ENCODE results near the gene MN1. TPM values are rescaled to one million over a fixed set of nuclear protein-coding genes. Genes with fewer than 3 reads are reported as not detected.
A peak's percentile ranks its signal among the peaks of the same experiment; 100 is the strongest.

Gene MN1
- total RNA-seq, 1 experiment from 2014 or later = 8.2 TPM

DNA sequence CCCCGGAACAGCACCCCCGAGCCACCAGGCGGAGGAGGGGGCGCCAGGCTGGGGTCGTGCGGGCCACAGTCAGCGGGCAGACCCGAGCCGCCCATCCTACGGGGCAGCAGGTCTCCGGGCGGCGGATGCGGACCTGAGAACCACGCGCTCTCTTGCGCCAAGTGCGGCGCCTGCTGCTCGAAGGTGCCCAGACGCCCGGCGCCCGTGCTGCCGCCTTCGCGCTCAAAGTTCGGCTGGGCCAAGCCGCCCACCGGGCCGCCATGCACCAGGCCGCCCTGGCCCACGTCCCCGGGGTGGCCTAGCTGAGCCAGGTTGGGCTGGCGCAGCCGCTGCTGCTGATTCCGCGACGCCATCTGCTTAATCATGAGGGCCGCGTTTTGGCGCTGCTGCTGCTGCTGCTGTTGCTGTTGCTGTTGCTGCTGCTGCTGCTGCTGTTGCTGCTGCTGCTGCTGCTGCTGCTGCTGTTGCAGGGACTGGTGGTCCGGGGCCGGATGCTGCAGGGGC lies 3.0 kb downstream of the MN1 start:
- Histone ChIP-seq H3F3A (ENCODE audit: insufficient read depth, low read depth) (no peaks in the 10 kb centered on the region), H2AFZ (no peak overlapping the region), H3K9me3 (ENCODE audit: insufficient read depth, low read depth) (no peaks in the 10 kb centered on the region), H3K4me1 (replicated peaks; ENCODE audit: insufficient read depth) (peaks cover 15% of the 10 kb centered on the region; the same call in 1 of the 2 replicates), H3K36me3 (ENCODE audit: low read depth) (no peaks in the 10 kb centered on the region), H3K4me2 (no peak overlapping the region), H3K79me2 (ENCODE audit: low read depth) (peaks cover 13% of the 10 kb centered on the region), H3K4me3 (no peak overlapping the region), H3K27ac (no peak overlapping the region), H3K27me3 (ENCODE audit: insufficient read depth, low read depth) (no peaks in the 10 kb centered on the region), H3K9me2 (ENCODE audit: insufficient read depth) (no peaks in the 10 kb centered on the region), H4K20me1 (ENCODE audit: insufficient read depth) (no peaks in the 10 kb centered on the region)
- CTCF ChIA-PET = no interaction called here
- intact Hi-C loops (cut with micrococcal nuclease; ENCODE audit: unreplicated experiment) = no loop called here
- DNase-seq = no peak
- POLR2A ChIA-PET (ENCODE audit: unreplicated experiment) = no interaction called here
- TF ChIP-seq, protein P1, sequence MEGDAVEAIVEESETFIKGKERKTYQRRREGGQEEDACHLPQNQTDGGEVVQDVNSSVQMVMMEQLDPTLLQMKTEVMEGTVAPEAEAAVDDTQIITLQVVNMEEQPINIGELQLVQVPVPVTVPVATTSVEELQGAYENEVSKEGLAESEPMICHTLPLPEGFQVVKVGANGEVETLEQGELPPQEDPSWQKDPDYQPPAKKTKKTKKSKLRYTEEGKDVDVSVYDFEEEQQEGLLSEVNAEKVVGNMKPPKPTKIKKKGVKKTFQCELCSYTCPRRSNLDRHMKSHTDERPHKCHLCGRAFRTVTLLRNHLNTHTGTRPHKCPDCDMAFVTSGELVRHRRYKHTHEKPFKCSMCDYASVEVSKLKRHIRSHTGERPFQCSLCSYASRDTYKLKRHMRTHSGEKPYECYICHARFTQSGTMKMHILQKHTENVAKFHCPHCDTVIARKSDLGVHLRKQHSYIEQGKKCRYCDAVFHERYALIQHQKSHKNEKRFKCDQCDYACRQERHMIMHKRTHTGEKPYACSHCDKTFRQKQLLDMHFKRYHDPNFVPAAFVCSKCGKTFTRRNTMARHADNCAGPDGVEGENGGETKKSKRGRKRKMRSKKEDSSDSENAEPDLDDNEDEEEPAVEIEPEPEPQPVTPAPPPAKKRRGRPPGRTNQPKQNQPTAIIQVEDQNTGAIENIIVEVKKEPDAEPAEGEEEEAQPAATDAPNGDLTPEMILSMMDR (conservative IDR thresholded peaks at IDR 0.05) = no peak
- no peak for TF ChIP-seq EZH2 (IDR thresholded peaks at IDR 0.05; ENCODE audit: low read depth)
- BruUV-seq (replicated peaks) = no TSS peak

DNA sequence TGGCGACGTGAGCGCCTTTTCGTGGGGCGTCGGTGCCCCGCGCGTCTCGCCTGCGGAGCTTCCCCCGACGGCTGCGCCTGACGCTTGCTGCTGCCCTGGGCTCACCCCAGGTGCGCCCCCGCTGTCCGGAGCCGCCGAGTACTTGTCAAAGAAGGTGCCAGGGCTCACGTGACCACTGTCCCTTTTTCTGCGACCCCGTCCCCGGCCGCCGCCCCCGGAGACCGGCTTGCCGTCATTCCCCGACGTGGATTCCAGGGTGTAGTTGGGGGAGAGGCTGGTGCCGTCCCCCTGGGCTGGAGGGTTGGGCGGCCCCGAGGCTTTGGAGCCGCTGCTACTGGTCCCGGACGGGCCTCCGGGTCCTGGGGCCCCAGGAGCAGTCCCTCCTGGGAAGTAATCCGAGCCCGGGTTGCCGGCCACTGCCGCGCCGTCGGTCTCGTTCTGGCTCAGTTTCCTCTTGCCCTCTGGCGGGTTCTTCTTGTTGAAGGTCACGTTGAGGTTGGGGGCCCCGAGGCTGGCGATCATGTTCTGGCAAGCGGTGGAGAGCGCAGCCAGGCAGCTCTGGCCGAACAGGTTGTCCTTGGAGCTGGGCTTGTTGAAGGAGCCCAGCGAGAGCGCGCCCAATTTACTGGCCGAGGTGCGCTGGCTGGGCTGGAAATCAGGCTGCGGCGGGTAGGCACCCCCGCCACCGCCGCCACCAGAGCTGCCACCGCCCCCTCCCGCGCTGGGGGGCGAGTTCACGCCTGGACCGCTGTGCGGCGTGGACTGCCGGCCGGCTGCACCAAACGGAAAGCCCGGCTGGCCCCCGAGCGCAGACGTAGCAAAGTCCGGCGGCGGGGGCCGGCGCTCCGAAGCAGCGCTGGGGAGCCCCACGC lies 3.8 kb downstream of the MN1 start:
- TF ChIP-seq, protein P1 (conservative IDR thresholded peaks at IDR 0.05) = no peak
- no peak for TF ChIP-seq EZH2 (IDR thresholded peaks at IDR 0.05; ENCODE audit: low read depth)
- Histone ChIP-seq H4K20me1 (ENCODE audit: insufficient read depth) (no peaks in the 10 kb centered on the region), H2AFZ (no peak overlapping the region), H3K36me3 (ENCODE audit: low read depth) (no peaks in the 10 kb centered on the region), H3K27me3 (ENCODE audit: insufficient read depth, low read depth) (no peaks in the 10 kb centered on the region), H3K27ac (no peak overlapping the region), H3K9me3 (ENCODE audit: insufficient read depth, low read depth) (no peaks in the 10 kb centered on the region), H3F3A (ENCODE audit: insufficient read depth, low read depth) (no peaks in the 10 kb centered on the region), H3K9me2 (ENCODE audit: insufficient read depth) (no peaks in the 10 kb centered on the region), H3K4me3 (no peak overlapping the region), H3K79me2 (ENCODE audit: low read depth) (peaks cover 13% of the 10 kb centered on the region), H3K4me1 (replicated peaks; ENCODE audit: insufficient read depth) (peaks cover 15% of the 10 kb centered on the region; the same call in 1 of the 2 replicates), H3K4me2 (no peak overlapping the region)
- intact Hi-C loops (cut with micrococcal nuclease; ENCODE audit: unreplicated experiment) = no loop called here
- no TSS peak for BruUV-seq (replicated peaks)
- no peak for DNase-seq
- ChIA-PET CTCF (no interaction called here), POLR2A (ENCODE audit: unreplicated experiment) (no interaction called here)

DNA sequence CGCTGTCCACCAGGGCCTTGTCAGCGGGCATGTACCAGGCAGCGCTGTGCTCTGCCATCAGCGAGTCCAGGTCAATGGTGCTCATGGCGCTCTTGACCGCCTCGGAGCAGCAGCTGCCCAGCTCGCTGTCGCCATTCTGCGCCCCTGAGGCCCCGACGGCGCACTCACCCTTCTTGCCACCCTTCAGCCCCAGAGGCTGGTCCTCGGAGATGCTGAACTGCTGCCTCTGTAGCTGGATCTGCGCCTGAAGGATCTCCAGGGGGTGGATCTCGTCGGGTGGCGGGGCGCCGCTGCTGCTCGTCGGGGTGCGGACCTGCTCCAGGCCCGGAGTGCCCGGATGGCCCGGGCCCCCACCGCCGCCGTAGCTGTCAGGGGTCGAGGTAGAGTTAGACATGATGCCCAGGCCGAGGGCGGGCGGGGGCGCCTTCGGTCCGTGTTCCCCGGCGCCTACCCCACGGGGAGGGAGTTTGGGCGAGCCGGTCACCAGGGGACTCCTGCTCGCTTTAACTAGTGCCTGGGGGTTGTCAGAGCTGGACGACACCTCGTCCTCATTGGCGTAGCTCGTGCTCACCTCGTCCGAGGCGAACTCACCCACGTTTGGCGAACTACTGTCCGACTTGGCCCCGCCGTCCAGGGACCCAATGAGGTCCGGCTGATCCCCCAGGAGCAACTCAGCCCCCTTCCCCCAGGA lies 4.6 kb downstream of the MN1 start:
- H3K9me3 ChIP-seq (ENCODE audit: insufficient read depth, low read depth) = no peaks in the 10 kb centered on the region
- H3K4me2 ChIP-seq = 0 out of 2 replicates have a peak overlapping the region, but pooled peaks have one; percentile 51
- H3F3A ChIP-seq (ENCODE audit: insufficient read depth, low read depth) = no peaks in the 10 kb centered on the region
- H3K9me2 ChIP-seq (ENCODE audit: insufficient read depth) = no peaks in the 10 kb centered on the region
- no peak overlapping the region for H2AFZ ChIP-seq
- H3K27me3 ChIP-seq (ENCODE audit: insufficient read depth, low read depth) = no peaks in the 10 kb centered on the region
- BruUV-seq (replicated peaks) = no TSS peak
- H3K79me2 ChIP-seq (ENCODE audit: low read depth) = peaks cover 13% of the 10 kb centered on the region
- peaks cover 15% of the 10 kb centered on the region; the same call in 1 of the 2 replicates for H3K4me1 ChIP-seq (replicated peaks; ENCODE audit: insufficient read depth)
- POLR2A ChIA-PET (ENCODE audit: unreplicated experiment) = interaction anchor here (0.5 kb wide), 1 partner anchor 244 kb away, joined by 7 read pairs; no protein-coding TSS in a partner anchor
- no peak overlapping the region for H3K27ac ChIP-seq
- no peak for DNase-seq
- intact Hi-C loops (cut with micrococcal nuclease; ENCODE audit: unreplicated experiment) = no loop called here
- no peaks in the 10 kb centered on the region for H3K36me3 ChIP-seq (ENCODE audit: low read depth)
- CTCF ChIA-PET = no interaction called here
- no peaks in the 10 kb centered on the region for H4K20me1 ChIP-seq (ENCODE audit: insufficient read depth)
- H3K4me3 ChIP-seq = no peak overlapping the region
- TF ChIP-seq, protein P1 (conservative IDR thresholded peaks at IDR 0.05) = no peak
- TF ChIP-seq EZH2 (IDR thresholded peaks at IDR 0.05; ENCODE audit: low read depth) = no peak

Measured in PC-9 (cell line).